ENCODE measurements around the gene CCDC24. TPM values are rescaled to one million over a fixed set of nuclear protein-coding genes. Genes with fewer than 3 reads are reported as not detected.

The CCDC24 gene
- total RNA-seq, 1 experiment from 2014 or later: 5.2 TPM

- Mint-ChIP-seq H3K4me1 (ENCODE audit: low read depth, unreplicated experiment) (no peaks in the 10 kb centered on the region), H3K27me3 (ENCODE audit: insufficient read depth, unreplicated experiment) (no peaks in the 10 kb centered on the region), H3K9me3 (ENCODE audit: unreplicated experiment) (no peaks in the 10 kb centered on the region), H3K4me3 (ENCODE audit: unreplicated experiment) (no peak overlapping the region), H3K27ac (ENCODE audit: unreplicated experiment) (no peak overlapping the region), H3K36me3 (ENCODE audit: insufficient read depth, unreplicated experiment) (peaks cover 22% of the 10 kb centered on the region)
- Histone ChIP-seq H3K9me3 (no peaks in the 10 kb centered on the region), H3K4me1 (no peaks in the 10 kb centered on the region), H3K27me3 (replicated peaks; ENCODE audit: control insufficient read depth, insufficient read depth, low read length) (no peaks in the 10 kb centered on the region), H3K36me3 (ENCODE audit: control insufficient read depth, insufficient read depth, low read length) (no peaks in the 10 kb centered on the region), H3K4me3 (ENCODE audit: low read depth, low read length) (no peak overlapping the region)
- ChIA-PET POLR2A (no interaction called here), CTCF (no interaction called here)
- intact Hi-C loops (cut with micrococcal nuclease; ENCODE audit: unreplicated experiment): no loop called here
- TF ChIP-seq CTCF (IDR thresholded peaks at IDR 0.05; ENCODE audit: insufficient read depth in 1 of 2, low read depth in 1 of 2, low read length in 1 of 2, severe bottlenecking in 1 of 2, unreplicated experiment in 1 of 2): no peak
- no peak for DNase-seq
- no TSS peak for BruUV-seq (replicated peaks)
These were observed 10.8 kb downstream of the CCDC24 start for GRCh38 chr1:44002165-44002564.

GRCh38 chr1:44002606-44003157 is 11.3 kb downstream of the CCDC24 start:
- Histone ChIP-seq H3K4me3 (ENCODE audit: low read depth, low read length) (no peak overlapping the region), H3K9me3 (no peaks in the 10 kb centered on the region), H3K27me3 (replicated peaks; ENCODE audit: control insufficient read depth, insufficient read depth, low read length) (no peaks in the 10 kb centered on the region), H3K36me3 (ENCODE audit: control insufficient read depth, insufficient read depth, low read length) (no peaks in the 10 kb centered on the region), H3K4me1 (no peaks in the 10 kb centered on the region)
- intact Hi-C loops (cut with micrococcal nuclease; ENCODE audit: unreplicated experiment): no loop called here
- Mint-ChIP-seq H3K36me3 (ENCODE audit: insufficient read depth, unreplicated experiment) (peaks cover 28% of the 10 kb centered on the region), H3K9me3 (ENCODE audit: unreplicated experiment) (no peaks in the 10 kb centered on the region), H3K4me3 (ENCODE audit: unreplicated experiment) (no peak overlapping the region), H3K4me1 (ENCODE audit: low read depth, unreplicated experiment) (no peaks in the 10 kb centered on the region), H3K27me3 (ENCODE audit: insufficient read depth, unreplicated experiment) (no peaks in the 10 kb centered on the region), H3K27ac (ENCODE audit: unreplicated experiment) (no peak overlapping the region)
- no peak for DNase-seq
- CTCF ChIA-PET: no interaction called here
- BruUV-seq (replicated peaks): no TSS peak
- peak in 1 of 2 experiments; percentile 30 for TF ChIP-seq CTCF (IDR thresholded peaks at IDR 0.05; ENCODE audit: insufficient read depth in 1 of 2, low read depth in 1 of 2, low read length in 1 of 2, severe bottlenecking in 1 of 2, unreplicated experiment in 1 of 2)
- POLR2A ChIA-PET: interaction anchor here (0.5 kb wide), 1 partner anchor 14 kb away, joined by 3 read pairs; no protein-coding TSS in a partner anchor

- no peaks in the 10 kb centered on the region for H3K27me3 Mint-ChIP-seq (ENCODE audit: insufficient read depth, unreplicated experiment)
These were observed 16.9 kb downstream of the CCDC24 start for GRCh38 chr1:44008259-44008658.

More at GRCh38 chr1:44008259-44008658, 16.9 kb downstream of the CCDC24 start:
- Mint-ChIP-seq H3K36me3 (ENCODE audit: insufficient read depth, unreplicated experiment) (peaks cover 21% of the 10 kb centered on the region), H3K9me3 (ENCODE audit: unreplicated experiment) (no peaks in the 10 kb centered on the region), H3K27ac (ENCODE audit: unreplicated experiment) (no peak overlapping the region), H3K4me1 (ENCODE audit: low read depth, unreplicated experiment) (no peaks in the 10 kb centered on the region), H3K4me3 (ENCODE audit: unreplicated experiment) (no peak overlapping the region)
- intact Hi-C loops (cut with micrococcal nuclease; ENCODE audit: unreplicated experiment): no loop called here
- CTCF ChIA-PET: no interaction called here
- H3K36me3 ChIP-seq (ENCODE audit: control insufficient read depth, insufficient read depth, low read length): no peaks in the 10 kb centered on the region
- TF ChIP-seq CTCF (IDR thresholded peaks at IDR 0.05; ENCODE audit: insufficient read depth in 1 of 2, low read depth in 1 of 2, low read length in 1 of 2, severe bottlenecking in 1 of 2, unreplicated experiment in 1 of 2): no peak
- H3K4me1 ChIP-seq: no peaks in the 10 kb centered on the region
- BruUV-seq (replicated peaks): no TSS peak
- no peaks in the 10 kb centered on the region for H3K27me3 ChIP-seq (replicated peaks; ENCODE audit: control insufficient read depth, insufficient read depth, low read length)
- POLR2A ChIA-PET: no interaction called here
- H3K4me3 ChIP-seq (ENCODE audit: low read depth, low read length): no peak overlapping the region
- no peaks in the 10 kb centered on the region for H3K9me3 ChIP-seq
- DNase-seq: no peak

Measured in Caco-2 (cell line).